Panc1 (cell line): ENCODE data around the gene CHRNG. TPM values are rescaled to one million over a fixed set of nuclear protein-coding genes. Genes with fewer than 3 reads are reported as not detected.

ENCODE experiments used
- ATAC-seq: fragments of 200-7000 bp; cut with Tn5 transposase; 2 replicates; pipeline ENCODE4 v1.9.1; 2020; ENCODE audit warnings: mild to moderate bottlenecking, moderate library complexity
- BruUV-seq: library from RNA; stranded (reverse); fragments of 400-500 nt; replicated peaks from 2 replicates; lab custom pipeline; 2021; lab: Mats Ljungman, UMichigan
- CTCF ChIA-PET: fragments of 300-600 bp; sonication (Branson Sonifier 250); formaldehyde crosslinking; loops from one replicate; lab custom pipeline; 2022; ENCODE audit warnings: antibody characterized with exemption; lab: Charles Lee
- POLR2A ChIA-PET: fragments of 300-600 bp; sonication (Branson Sonifier 250); formaldehyde crosslinking; loops from one replicate; lab custom pipeline; 2022; ENCODE audit warnings: antibody characterized with exemption; lab: Charles Lee
- DNase-seq: peaks from one replicate; pipeline ENCODE4 v3.0.0-alpha.2; 2010; ENCODE audit warnings: low read depth, low spot score
- H3K27ac ChIP-seq: 2 replicates; pipeline ENCODE4 v1.5.1; 2011; ENCODE audit warnings: mild to moderate bottlenecking, low read length, inconsistent platforms
- H3K27me3 ChIP-seq: fragments of 200-500 bp; sonication (Bioruptor generic); 2 replicates; pipeline ENCODE4 v1.6.0; 2014; ENCODE audit warnings: low read length, inconsistent platforms; ENCODE audit not compliant: control insufficient read depth, insufficient read depth
- H3K36me3 ChIP-seq: fragments of 200-500 bp; sonication (Bioruptor generic); 2 replicates; pipeline ENCODE4 v1.5.1; 2014; ENCODE audit warnings: inconsistent platforms, mild to moderate bottlenecking, low read length, moderate library complexity; ENCODE audit not compliant: control insufficient read depth, insufficient read depth
- H3K4me1 ChIP-seq: 2 replicates; pipeline ENCODE4 v1.5.1; 2011; ENCODE audit warnings: inconsistent platforms, mild to moderate bottlenecking, low read length, moderate library complexity; ENCODE audit not compliant: control insufficient read depth, insufficient read depth
- H3K4me3 ChIP-seq, 2 experiments: 2 replicates each; pipeline ENCODE4 v1.5.1; 2011 to 2012; ENCODE audit warnings: low read depth in 2 of 2, low read length in 2 of 2, mild to moderate bottlenecking in 2 of 2, inconsistent platforms in 1 of 2, moderate library complexity in 1 of 2
- H3K9me3 ChIP-seq: fragments of 200-500 bp; sonication (Bioruptor generic); 2 replicates; pipeline ENCODE4 v1.5.1; 2014; ENCODE audit warnings: low read depth, mild to moderate bottlenecking, inconsistent platforms, low read length, moderate library complexity; ENCODE audit not compliant: control insufficient read depth, insufficient read depth
- CTCF ChIP-seq: fragments of 450-650 bp; IDR thresholded peaks from 2 replicates; pipeline ENCODE4 v1.5.1; 2017; ENCODE audit warnings: mild to moderate bottlenecking
- POLR2AphosphoS5 ChIP-seq: IDR thresholded peaks from 2 replicates; pipeline ENCODE4 v1.6.1; 2012; ENCODE audit warnings: mild to moderate bottlenecking, low read depth, low read length, moderate library complexity
- REST ChIP-seq, 2 experiments: IDR thresholded peaks; 2 replicates each; pipeline ENCODE4 v1.6.1; 2011 to 2012; ENCODE audit warnings: low read depth in 2 of 2, control low read depth in 1 of 2, low read length in 1 of 2, mild to moderate bottlenecking in 1 of 2, moderate library complexity in 1 of 2; ENCODE audit not compliant: insufficient read depth in 1 of 2
- SIN3A ChIP-seq: IDR thresholded peaks from 2 replicates; pipeline ENCODE4 v1.6.1; 2012; ENCODE audit warnings: low read depth, mild to moderate bottlenecking, low read length, moderate library complexity, borderline replicate concordance; ENCODE audit not compliant: insufficient read depth
- TCF7L2 ChIP-seq: IDR thresholded peaks from 2 replicates; pipeline ENCODE4 v1.6.1; 2011; ENCODE audit warnings: mild to moderate bottlenecking, low read depth, low read length, inconsistent platforms
- in situ Hi-C: cut with HindIII; loops from 2 replicates; pipeline ENCODE4 v1.10.0; 2016; ENCODE audit warnings: low sequenced_read_pairs, low pct_unique_long_range_greater_than_20kb
- intact Hi-C: fragments of 100-400 bp; cut with micrococcal nuclease; formaldehyde crosslinking; loops from one replicate; pipeline ENCODE4 v1.10.0; 2022; ENCODE audit not compliant: unreplicated experiment
- total RNA-seq: library from RNA; stranded (reverse); gene quantifications from one replicate; pipeline ENCODE4 v1.2.1, GENCODE V29; 2021; ENCODE audit not compliant: unreplicated experiment

The CHRNG gene
- total RNA-seq, 1 experiment from 2014 or later, result not detected

- in situ Hi-C loops, result no loop called here
- TF ChIP-seq SIN3A (no peak), CTCF (no peak), TCF7L2 (no peak), POLR2AphosphoS5 (no peak), REST (IDR thresholded peaks at IDR 0.05; ENCODE audit: insufficient read depth in 1 of 2, low read depth in 2 of 2, low read length in 1 of 2) (no peak)
- no peak overlapping the region for H3K27ac ChIP-seq
- peaks cover 2% of the 10 kb centered on the region; the same call in 1 of the 2 replicates for H3K4me1 ChIP-seq
- DNase-seq (no peak), ATAC-seq (no peak)
- intact Hi-C loops, result loop anchor here (10.0 kb wide), 2 partner anchors 183 to 623 kb away; no protein-coding TSS in a partner anchor
- POLR2A ChIA-PET, result no interaction called here
- no peak overlapping the region for H3K4me3 ChIP-seq
- H3K36me3 ChIP-seq, result no peaks in the 10 kb centered on the region
- no peaks in the 10 kb centered on the region for H3K27me3 ChIP-seq
- no peaks in the 10 kb centered on the region for H3K9me3 ChIP-seq
- CTCF ChIA-PET, result no interaction called here
- BruUV-seq, result no TSS peak
Observed at GRCh38 chr2:232527905-232528470, 11.5 kb upstream of the CHRNG start.

- intact Hi-C loops, result loop anchor here (10.0 kb wide), 2 partner anchors 184 to 624 kb away; no protein-coding TSS in a partner anchor
- Histone ChIP-seq H3K4me1 (no peaks in the 10 kb centered on the region), H3K27me3 (no peaks in the 10 kb centered on the region), H3K27ac (no peak overlapping the region), H3K36me3 (no peaks in the 10 kb centered on the region), H3K9me3 (no peaks in the 10 kb centered on the region), H3K4me3 (no peak overlapping the region)
- in situ Hi-C loops, result no loop called here
- ChIA-PET CTCF (no interaction called here), POLR2A (no interaction called here)
- DNase-seq (no peak), ATAC-seq (no peak)
- no peak for TF ChIP-seq REST (IDR thresholded peaks at IDR 0.05; ENCODE audit: insufficient read depth in 1 of 2, low read depth in 2 of 2, low read length in 1 of 2)
- no peak for TF ChIP-seq SIN3A
- TF ChIP-seq CTCF, result no peak
- TF ChIP-seq TCF7L2, result no peak
- TF ChIP-seq POLR2AphosphoS5, result no peak
- BruUV-seq, result no TSS peak
Observed at GRCh38 chr2:232528746-232529460, 10.6 kb upstream of the CHRNG start.
